Measurements from ENCODE around the gene TBC1D22B.
"Not testable (repeated sequence)": the region's sequence is repeated elsewhere in the genome, so short reads cannot be mapped to it uniquely, and the experiment has no call there.

The TBC1D22B gene

DNA sequence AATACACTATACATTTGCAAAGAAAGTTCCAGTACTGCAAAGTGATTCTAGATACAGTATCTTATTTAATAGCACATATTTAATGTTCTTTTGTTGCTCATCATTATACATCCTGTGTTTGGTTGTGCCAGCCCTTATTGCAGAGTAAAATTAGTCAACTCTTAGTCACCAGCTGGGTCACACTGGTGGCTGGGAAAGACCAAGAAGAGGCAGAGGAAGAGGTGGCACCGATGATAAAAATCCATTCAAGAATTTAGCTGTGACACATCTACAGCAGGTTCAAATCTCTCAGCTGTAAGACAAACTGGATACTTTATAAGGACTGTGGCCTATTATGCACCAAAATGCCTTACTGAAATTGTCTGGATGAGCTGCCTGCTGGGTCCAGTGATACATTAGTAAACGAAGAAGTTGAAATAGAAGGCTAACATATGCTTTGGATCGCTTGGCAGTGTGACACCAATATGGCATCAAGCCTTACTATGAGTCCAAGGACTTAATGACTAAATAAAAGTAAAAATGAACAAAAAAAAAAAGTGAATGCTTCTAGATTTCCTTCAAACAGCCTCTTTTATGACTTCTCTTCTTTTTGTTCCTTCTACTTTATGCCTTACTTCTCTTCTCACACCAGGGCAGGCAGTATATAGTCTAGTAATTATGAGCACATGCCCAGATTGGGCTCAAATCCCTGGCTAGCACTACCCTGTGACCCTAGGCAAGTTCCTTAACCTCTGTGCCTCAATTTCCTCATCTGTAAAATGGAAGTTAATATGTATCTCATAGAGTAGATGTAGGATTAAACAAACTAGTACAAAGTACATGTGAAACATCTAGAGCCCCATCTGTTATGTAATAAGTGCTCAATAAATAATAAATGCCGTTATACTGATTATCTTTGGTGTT, 66.8 kb downstream of the TBC1D22B start:
- no peak for DNase-seq

DNA sequence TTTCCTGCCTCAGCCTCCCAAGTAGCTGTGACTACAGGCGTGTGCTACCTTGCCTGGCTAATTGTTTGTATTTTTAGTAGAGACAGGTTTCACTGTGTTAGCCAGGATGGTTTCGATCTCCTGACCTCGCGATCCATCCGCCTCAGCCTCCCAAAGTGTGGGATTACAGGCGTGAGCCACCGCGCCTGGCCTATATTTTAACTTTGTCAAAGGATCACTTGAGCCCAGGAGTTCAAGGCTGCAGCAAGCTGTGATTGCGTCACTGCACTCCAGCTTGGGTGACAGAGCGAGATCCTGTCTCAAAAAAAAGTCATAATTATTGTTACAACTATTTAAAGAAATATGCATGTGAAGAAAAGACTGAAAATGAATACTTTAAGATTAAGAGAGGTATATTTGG, 72.8 kb downstream of the TBC1D22B start:
- not testable (repeated sequence) for DNase-seq

DNA sequence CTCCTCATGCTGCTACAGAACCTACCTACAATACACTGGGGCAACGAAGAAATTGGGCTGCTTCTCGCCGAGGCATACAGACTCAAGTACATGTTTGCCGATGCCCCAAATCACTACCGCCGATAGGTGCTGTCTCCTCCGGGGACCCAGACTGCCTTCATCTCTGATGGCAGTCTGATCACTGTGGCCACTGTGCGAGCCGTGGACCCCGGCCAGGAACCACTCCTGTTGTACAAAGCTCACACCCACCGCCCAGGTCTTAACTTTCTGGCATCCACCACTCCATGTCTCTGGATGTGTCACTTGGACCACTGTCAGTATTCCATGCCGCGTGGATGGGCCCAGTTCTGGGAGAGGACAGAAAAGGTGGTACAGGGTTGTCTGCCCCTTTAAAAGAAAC, 73.5 kb downstream of the TBC1D22B start:
- DNase-seq = no peak

- DNase-seq = no peak
Observed at GRCh38 chr6:37332894-37333293, 75.3 kb downstream of the TBC1D22B start.

- no peak for DNase-seq
Observed at GRCh38 chr6:37334047-37334446, 76.5 kb downstream of the TBC1D22B start.

GRCh38 chr6:37338317-37338716, 80.7 kb downstream of the TBC1D22B start:
- DNase-seq = not testable (repeated sequence)

DNA sequence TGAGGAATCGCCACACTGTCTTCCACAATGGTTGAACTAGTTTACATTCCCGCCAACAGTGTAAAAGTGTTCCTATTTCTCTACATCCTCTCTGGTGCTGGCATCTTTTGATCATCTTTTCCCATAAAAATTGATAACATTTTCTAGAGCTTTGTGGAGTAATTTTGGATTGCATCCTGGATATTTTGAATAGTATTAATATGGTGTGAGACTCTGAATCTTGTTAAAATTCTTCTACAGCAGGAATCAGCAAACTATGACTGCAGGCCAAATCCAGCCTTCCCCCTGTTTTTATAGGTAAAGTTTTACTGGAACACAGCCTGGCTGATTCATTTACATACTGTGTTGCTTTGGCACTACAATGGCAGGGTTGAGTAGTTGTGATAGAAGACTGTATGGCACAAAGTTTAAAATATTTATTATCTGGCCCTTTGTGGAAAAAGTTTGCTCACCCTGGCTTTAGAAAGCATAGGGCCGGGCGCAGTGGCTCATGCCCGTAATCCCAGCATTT, 81.2 kb downstream of the TBC1D22B start:
- DNase-seq = no peak

- no peak for DNase-seq
Observed at GRCh38 chr6:37339741-37340638, 82.4 kb downstream of the TBC1D22B start.

GRCh38 chr6:37340639-37340943, 83.0 kb downstream of the TBC1D22B start:
- DNase-seq = no peak

DNA sequence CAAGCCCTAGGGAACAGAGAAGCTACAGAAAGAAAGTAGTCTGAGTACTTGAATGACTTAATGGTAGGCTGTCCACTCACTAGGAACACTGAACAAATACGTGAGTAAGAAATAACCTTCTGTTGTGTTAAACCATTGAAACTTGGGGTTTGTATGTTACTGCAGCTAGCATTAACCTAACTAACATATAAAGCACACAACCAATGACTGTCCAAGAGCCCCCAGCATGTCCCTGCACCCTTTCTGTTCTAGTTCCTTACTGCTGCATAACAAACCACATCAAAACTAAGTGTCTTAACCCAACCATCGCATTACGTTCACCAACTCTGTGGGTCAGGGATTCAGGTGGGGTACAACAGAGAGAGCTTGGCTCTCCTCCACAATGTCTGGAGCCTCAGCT, 85.7 kb downstream of the TBC1D22B start:
- DNase-seq = no peak

- DNase-seq = no peak
Observed at GRCh38 chr6:37344308-37344707, 86.7 kb downstream of the TBC1D22B start.

GRCh38 chr6:37345804-37346203, 88.2 kb downstream of the TBC1D22B start:
- not testable (repeated sequence) for DNase-seq

GRCh38 chr6:37347177-37347576, 89.6 kb downstream of the TBC1D22B start:
- no peak for DNase-seq

DNA sequence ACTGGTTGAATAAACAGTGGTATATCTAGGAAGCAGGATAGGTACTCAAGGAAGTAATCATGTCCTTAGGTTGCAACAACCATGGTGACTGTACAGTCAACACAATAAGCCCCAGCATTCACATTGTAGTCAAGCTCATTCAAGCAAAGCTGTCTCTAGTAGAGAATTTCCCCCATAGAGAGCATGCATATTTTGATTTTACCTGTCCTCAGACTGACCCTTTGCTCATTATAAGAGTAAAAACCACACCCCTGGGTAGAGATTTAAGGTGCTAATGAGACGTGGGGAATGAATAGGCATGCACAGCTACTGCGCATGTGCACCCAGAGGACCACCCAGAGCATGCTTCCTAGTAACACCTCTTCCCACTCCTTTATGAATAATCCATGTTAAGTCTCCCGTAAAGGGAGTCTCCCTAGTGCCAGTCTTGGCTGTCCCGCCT, 90.1 kb downstream of the TBC1D22B start:
- no peak for DNase-seq

GRCh38 chr6:37351027-37351426, 93.5 kb downstream of the TBC1D22B start:
- DNase-seq = no peak

- DNase-seq = no peak
Observed at GRCh38 chr6:37352384-37352783, 94.8 kb downstream of the TBC1D22B start.

GRCh38 chr6:37353761-37354525, 96.4 kb downstream of the TBC1D22B start, which contains the start of gene RNF8:
RNF8 (plus strand) TSS chr6:37353983; CDS start chr6:37354165, 182 bp downstream.
- DNase-seq = peak; percentile 88

DNA sequence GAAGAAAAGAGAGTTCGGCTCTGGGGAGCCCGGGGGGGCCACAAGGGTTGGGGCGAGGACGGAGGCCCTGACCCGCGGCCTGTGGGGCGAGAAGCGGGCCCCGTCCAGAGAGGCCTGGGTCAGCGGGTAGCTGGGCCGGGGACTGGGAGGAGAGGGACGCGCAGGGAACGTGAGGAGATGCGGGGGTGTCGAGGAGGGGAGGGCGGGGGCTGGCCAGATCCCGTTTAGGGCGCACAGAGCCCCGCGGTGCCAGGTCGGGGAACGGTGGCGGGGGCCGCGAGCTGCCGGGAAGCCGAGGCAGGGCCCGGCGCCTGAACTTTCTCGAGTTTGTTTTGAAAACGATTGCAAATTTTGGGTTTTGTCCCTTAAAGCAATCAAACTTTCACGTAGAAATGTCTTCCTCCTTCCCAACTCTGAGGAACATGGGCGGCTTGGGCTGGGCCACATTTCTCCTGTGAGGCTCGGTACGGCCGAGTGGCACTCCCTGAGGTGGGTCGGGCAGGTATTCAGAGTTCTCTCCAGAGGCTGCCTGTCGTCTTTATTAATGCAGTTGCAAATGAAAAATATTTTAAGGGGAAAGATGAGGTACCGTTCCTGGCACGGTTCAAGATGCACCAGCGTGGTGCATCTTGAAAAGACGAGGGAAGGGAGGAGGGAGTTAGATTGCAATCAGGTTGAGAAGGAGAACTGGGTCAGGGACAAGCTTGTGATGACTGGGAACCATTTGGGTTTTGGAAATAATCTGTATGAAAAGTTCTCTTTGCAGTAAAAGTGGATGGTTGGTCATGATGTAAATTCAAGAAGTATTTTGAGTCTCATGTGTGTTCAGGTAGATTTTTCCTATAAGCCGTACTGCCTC, 97.2 kb downstream of the TBC1D22B start:
- no peak for DNase-seq

- no peak for DNase-seq
Observed at GRCh38 chr6:37357288-37357687, 99.7 kb downstream of the TBC1D22B start.

GRCh38 chr6:37357860-37358259, 100.3 kb downstream of the TBC1D22B start:
- DNase-seq = no peak

GRCh38 chr6:37359039-37359438, 101.5 kb downstream of the TBC1D22B start:
- no peak for DNase-seq
